ENCODE measurements around the gene CD81.

The CD81 gene

GRCh38 chr11:2369896-2370295 lies 7.2 kb upstream of the CD81 start:
- no peaks in the 10 kb centered on the region for H3K9me3 ChIP-seq (ENCODE audit: control insufficient read depth in 5 of 5, low read length in 5 of 5)
- H3K27ac ChIP-seq (ENCODE audit: low read depth, low read length) = peak overlapping the region; percentile 60
- peak overlapping the region in 2 of 5 donors; percentile 2 to 11 for H3K9ac ChIP-seq (ENCODE audit: low read length in 5 of 5)
- no peaks in the 10 kb centered on the region for H3K27me3 ChIP-seq (ENCODE audit: control insufficient read depth in 5 of 5, insufficient read depth in 4 of 5, low read length in 5 of 5)
- H3K4me3 ChIP-seq (ENCODE audit: low read depth in 1 of 5, low read length in 5 of 5) = no peak overlapping the region
- peaks cover 0 to 53% (median 39%) of the 10 kb centered on the region in 5 donors for H3K4me1 ChIP-seq (ENCODE audit: control insufficient read depth in 5 of 5, insufficient read depth in 5 of 5, low read length in 5 of 5)
- H3K36me3 ChIP-seq (ENCODE audit: control insufficient read depth in 5 of 5, insufficient read depth in 5 of 5, low read length in 5 of 5) = no peaks in the 10 kb centered on the region

- Histone ChIP-seq H3K9ac (ENCODE audit: low read length in 5 of 5) (no peak overlapping the region), H3K4me3 (ENCODE audit: low read depth in 1 of 5, low read length in 5 of 5) (no peak overlapping the region), H3K36me3 (ENCODE audit: control insufficient read depth in 5 of 5, insufficient read depth in 5 of 5, low read length in 5 of 5) (no peaks in the 10 kb centered on the region), H3K27me3 (ENCODE audit: control insufficient read depth in 5 of 5, insufficient read depth in 4 of 5, low read length in 5 of 5) (no peaks in the 10 kb centered on the region), H3K4me1 (ENCODE audit: control insufficient read depth in 5 of 5, insufficient read depth in 5 of 5, low read length in 5 of 5) (peaks cover 1 to 25% (median 18%) of the 10 kb centered on the region in 5 donors), H3K27ac (ENCODE audit: low read depth, low read length) (no peak overlapping the region), H3K9me3 (ENCODE audit: control insufficient read depth in 5 of 5, low read length in 5 of 5) (no peaks in the 10 kb centered on the region)
These were observed 2.5 kb upstream of the CD81 start for GRCh38 chr11:2374456-2375201.

GRCh38 chr11:2375341-2375853 lies 1.7 kb upstream of the CD81 start:
- Histone ChIP-seq H3K4me3 (ENCODE audit: low read depth in 1 of 5, low read length in 5 of 5) (no peak overlapping the region), H3K9ac (ENCODE audit: low read length in 5 of 5) (no peak overlapping the region), H3K9me3 (ENCODE audit: control insufficient read depth in 5 of 5, low read length in 5 of 5) (no peaks in the 10 kb centered on the region), H3K4me1 (ENCODE audit: control insufficient read depth in 5 of 5, insufficient read depth in 5 of 5, low read length in 5 of 5) (peaks cover 8 to 28% (median 24%) of the 10 kb centered on the region in 5 donors), H3K27ac (ENCODE audit: low read depth, low read length) (no peak overlapping the region), H3K36me3 (ENCODE audit: control insufficient read depth in 5 of 5, insufficient read depth in 5 of 5, low read length in 5 of 5) (no peaks in the 10 kb centered on the region), H3K27me3 (ENCODE audit: control insufficient read depth in 5 of 5, insufficient read depth in 4 of 5, low read length in 5 of 5) (no peaks in the 10 kb centered on the region)

- H3K4me3 ChIP-seq (ENCODE audit: low read depth in 1 of 5, low read length in 5 of 5) = no peak overlapping the region
- no peaks in the 10 kb centered on the region for H3K27me3 ChIP-seq (ENCODE audit: control insufficient read depth in 5 of 5, insufficient read depth in 4 of 5, low read length in 5 of 5)
- no peaks in the 10 kb centered on the region for H3K36me3 ChIP-seq (ENCODE audit: control insufficient read depth in 5 of 5, insufficient read depth in 5 of 5, low read length in 5 of 5)
- no peak overlapping the region for H3K9ac ChIP-seq (ENCODE audit: low read length in 5 of 5)
- no peak overlapping the region for H3K27ac ChIP-seq (ENCODE audit: low read depth, low read length)
- H3K9me3 ChIP-seq (ENCODE audit: control insufficient read depth in 5 of 5, low read length in 5 of 5) = no peaks in the 10 kb centered on the region
- H3K4me1 ChIP-seq (ENCODE audit: control insufficient read depth in 5 of 5, insufficient read depth in 5 of 5, low read length in 5 of 5) = peaks cover 12 to 34% (median 29%) of the 10 kb centered on the region in 5 donors
These were observed 1.1 kb upstream of the CD81 start for GRCh38 chr11:2375964-2376551.

GRCh38 chr11:2377511-2378443 lies 667 bp downstream of the CD81 start:
- Histone ChIP-seq H3K27ac (ENCODE audit: low read depth, low read length) (peak overlapping the region; percentile 99), H3K27me3 (ENCODE audit: control insufficient read depth in 5 of 5, insufficient read depth in 4 of 5, low read length in 5 of 5) (no peaks in the 10 kb centered on the region), H3K9ac (ENCODE audit: low read length in 5 of 5) (peak overlapping the region; percentile 48 to 98 (median 94)), H3K36me3 (ENCODE audit: control insufficient read depth in 5 of 5, insufficient read depth in 5 of 5, low read length in 5 of 5) (peaks cover 0 to 4% (median 0%) of the 10 kb centered on the region in 5 donors), H3K4me3 (ENCODE audit: low read depth in 1 of 5, low read length in 5 of 5) (peak overlapping the region; percentile 89 to 96 (median 94)), H3K9me3 (ENCODE audit: control insufficient read depth in 5 of 5, low read length in 5 of 5) (no peaks in the 10 kb centered on the region), H3K4me1 (ENCODE audit: control insufficient read depth in 5 of 5, insufficient read depth in 5 of 5, low read length in 5 of 5) (peaks cover 16 to 52% (median 47%) of the 10 kb centered on the region in 5 donors)

- peaks cover 0 to 4% (median 0%) of the 10 kb centered on the region in 5 donors for H3K36me3 ChIP-seq (ENCODE audit: control insufficient read depth in 5 of 5, insufficient read depth in 5 of 5, low read length in 5 of 5)
- H3K9ac ChIP-seq (ENCODE audit: low read length in 5 of 5) = peak overlapping the region; percentile 56 to 98 (median 94)
- H3K4me3 ChIP-seq (ENCODE audit: low read depth in 1 of 5, low read length in 5 of 5) = peak overlapping the region; percentile 89 to 96 (median 94)
- H3K4me1 ChIP-seq (ENCODE audit: control insufficient read depth in 5 of 5, insufficient read depth in 5 of 5, low read length in 5 of 5) = peaks cover 22 to 61% (median 55%) of the 10 kb centered on the region in 5 donors
- H3K27ac ChIP-seq (ENCODE audit: low read depth, low read length) = peak overlapping the region; percentile 99
- no peaks in the 10 kb centered on the region for H3K9me3 ChIP-seq (ENCODE audit: control insufficient read depth in 5 of 5, low read length in 5 of 5)
- no peaks in the 10 kb centered on the region for H3K27me3 ChIP-seq (ENCODE audit: control insufficient read depth in 5 of 5, insufficient read depth in 4 of 5, low read length in 5 of 5)
These were observed 1.6 kb downstream of the CD81 start for GRCh38 chr11:2378527-2379210.

- H3K27me3 ChIP-seq (ENCODE audit: control insufficient read depth in 5 of 5, insufficient read depth in 4 of 5, low read length in 5 of 5) = no peaks in the 10 kb centered on the region
- peak overlapping the region; percentile 55 to 96 (median 61) for H3K4me3 ChIP-seq (ENCODE audit: low read depth in 1 of 5, low read length in 5 of 5)
- peaks cover 22 to 67% (median 61%) of the 10 kb centered on the region in 5 donors for H3K4me1 ChIP-seq (ENCODE audit: control insufficient read depth in 5 of 5, insufficient read depth in 5 of 5, low read length in 5 of 5)
- no peaks in the 10 kb centered on the region for H3K9me3 ChIP-seq (ENCODE audit: control insufficient read depth in 5 of 5, low read length in 5 of 5)
- H3K9ac ChIP-seq (ENCODE audit: low read length in 5 of 5) = peak overlapping the region in 4 of 5 donors; percentile 73 to 84 (median 76)
- H3K36me3 ChIP-seq (ENCODE audit: control insufficient read depth in 5 of 5, insufficient read depth in 5 of 5, low read length in 5 of 5) = peaks cover 0 to 4% (median 0%) of the 10 kb centered on the region in 5 donors
- peak overlapping the region; percentile 99 for H3K27ac ChIP-seq (ENCODE audit: low read depth, low read length)
These were observed 2.5 kb downstream of the CD81 start for GRCh38 chr11:2379466-2380174.

- peak overlapping the region; percentile 99 for H3K27ac ChIP-seq (ENCODE audit: low read depth, low read length)
- peak overlapping the region; percentile 55 to 96 (median 61) for H3K4me3 ChIP-seq (ENCODE audit: low read depth in 1 of 5, low read length in 5 of 5)
- no peaks in the 10 kb centered on the region for H3K9me3 ChIP-seq (ENCODE audit: control insufficient read depth in 5 of 5, low read length in 5 of 5)
- H3K9ac ChIP-seq (ENCODE audit: low read length in 5 of 5) = peak overlapping the region; percentile 44 to 84 (median 75)
- no peaks in the 10 kb centered on the region for H3K27me3 ChIP-seq (ENCODE audit: control insufficient read depth in 5 of 5, insufficient read depth in 4 of 5, low read length in 5 of 5)
- H3K36me3 ChIP-seq (ENCODE audit: control insufficient read depth in 5 of 5, insufficient read depth in 5 of 5, low read length in 5 of 5) = peaks cover 0 to 11% (median 6%) of the 10 kb centered on the region in 5 donors
- H3K4me1 ChIP-seq (ENCODE audit: control insufficient read depth in 5 of 5, insufficient read depth in 5 of 5, low read length in 5 of 5) = peaks cover 25 to 74% (median 69%) of the 10 kb centered on the region in 5 donors
These were observed 3.3 kb downstream of the CD81 start for GRCh38 chr11:2380396-2380795.

Measured in subcutaneous abdominal adipose tissue (tissue), 5 donors.